OCI-LY7 (cell line): Measurements from ENCODE around the gene MTM1. TPM values are rescaled to one million over a fixed set of nuclear protein-coding genes. Genes with fewer than 3 reads are reported as not detected.
A peak's percentile ranks its signal among the peaks of the same experiment; 100 is the strongest.

ENCODE experiments used
- BruUV-seq: library from RNA; stranded (reverse); fragments of 400-500 nt; replicated peaks from 2 replicates; lab custom pipeline; 2021; lab: Mats Ljungman, UMichigan
- CTCF ChIA-PET: fragments of 300-600 bp; sonication (Branson Sonifier 250); formaldehyde crosslinking; loops from one replicate; lab custom pipeline; 2022; ENCODE audit warnings: antibody characterized with exemption; ENCODE audit not compliant: unreplicated experiment; lab: Charles Lee
- POLR2A ChIA-PET: fragments of 300-600 bp; sonication (Branson Sonifier 250); formaldehyde crosslinking; loops from one replicate; lab custom pipeline; 2022; ENCODE audit warnings: antibody characterized with exemption; lab: Charles Lee
- DNase-seq: peaks from one replicate; pipeline ENCODE4 v3.0.0-alpha.2; 2015; ENCODE audit warnings: low spot score
- H2AFZ ChIP-seq: fragments of 200-600 bp; sonication (generic), shearing (Covaris generic); 2 replicates; pipeline ENCODE4 v1.6.1; 2014; ENCODE audit warnings: mild to moderate bottlenecking, antibody characterized with exemption, low read length, moderate library complexity
- H3K27ac ChIP-seq: fragments of 200-600 bp; sonication (generic); 2 replicates; pipeline ENCODE4 v1.5.1; 2014; ENCODE audit warnings: mixed run types, low read depth, mild to moderate bottlenecking, moderate library complexity, low read length, inconsistent platforms; ENCODE audit not compliant: poor library complexity, severe bottlenecking
- H3K36me3 ChIP-seq: fragments of 200-600 bp; sonication (generic); 2 replicates; pipeline ENCODE4 v1.6.1; 2014; ENCODE audit warnings: mild to moderate bottlenecking, antibody characterized with exemption, low read length, moderate library complexity, mixed read lengths; ENCODE audit not compliant: insufficient read depth
- H3K4me1 ChIP-seq: fragments of 200-600 bp; sonication (generic); 2 replicates; pipeline ENCODE4 v1.5.1; 2014; ENCODE audit warnings: mild to moderate bottlenecking, low read length; ENCODE audit not compliant: insufficient read depth, poor library complexity, severe bottlenecking
- H3K4me2 ChIP-seq: fragments of 200-600 bp; sonication (generic); 2 replicates; pipeline ENCODE4 v1.6.1; 2014; ENCODE audit warnings: mild to moderate bottlenecking, low read length
- H3K4me3 ChIP-seq: fragments of 200-600 bp; sonication (generic); 2 replicates; pipeline ENCODE4 v1.5.1; 2014; ENCODE audit warnings: mild to moderate bottlenecking, low read depth, low read length; ENCODE audit not compliant: poor library complexity, severe bottlenecking
- H3K79me2 ChIP-seq: fragments of 200-600 bp; sonication (generic); 2 replicates; pipeline ENCODE4 v1.6.1; 2016; ENCODE audit warnings: low read depth, mild to moderate bottlenecking, low read length, moderate library complexity, mixed read lengths; ENCODE audit not compliant: insufficient read depth
- H3K9me2 ChIP-seq: fragments of 200-600 bp; sonication (generic); 2 replicates; pipeline ENCODE4 v1.6.1; 2016; ENCODE audit warnings: mild to moderate bottlenecking, low read length, mixed read lengths; ENCODE audit not compliant: insufficient read depth
- H3K9me3 ChIP-seq: fragments of 200-600 bp; sonication (generic); 2 replicates; pipeline ENCODE4 v1.6.1; 2014; ENCODE audit warnings: mild to moderate bottlenecking, mixed run types, low read length, mixed read lengths
- H4K20me1 ChIP-seq: fragments of 200-600 bp; sonication (generic); 2 replicates; pipeline ENCODE4 v1.6.1; 2014; ENCODE audit warnings: mild to moderate bottlenecking, antibody characterized with exemption, low read length, moderate library complexity, mixed read lengths; ENCODE audit not compliant: insufficient read depth
- EZH2phosphoT487 ChIP-seq: fragments of 200-600 bp; sonication (generic); IDR thresholded peaks from 2 replicates; pipeline ENCODE4 v1.6.1; 2018; ENCODE audit warnings: low read depth, borderline replicate concordance, mild to moderate bottlenecking, mixed run types, antibody characterized with exemption, low read length, moderate library complexity, mixed read lengths
- intact Hi-C: fragments of 100-400 bp; cut with micrococcal nuclease; formaldehyde crosslinking; loops from one replicate; pipeline ENCODE4 v1.10.0; 2022; ENCODE audit not compliant: unreplicated experiment
- total RNA-seq, 2 experiments: library from RNA; depleted of rRNA in 1 of 2; stranded (reverse); fragments of >200 nt in 1 of 2; shearing (Covaris generic) in 1 of 2; gene quantifications; 2 replicates each; pipeline ENCODE4 v1.2.3, GENCODE V29; 2014 to 2022
- TF ChIP-seq, protein P1 (sequence below): fragments of 200-600 bp; sonication (generic); conservative IDR thresholded peaks from 2 replicates; pipeline ENCODE4 v1.5.1; 2014; ENCODE audit warnings: mild to moderate bottlenecking, antibody characterized with exemption, low read length, moderate library complexity, mixed read lengths

MTM1 gene
- total RNA-seq, 2 experiments from 2014 or later, result 6.0 to 19.7 TPM

DNA sequence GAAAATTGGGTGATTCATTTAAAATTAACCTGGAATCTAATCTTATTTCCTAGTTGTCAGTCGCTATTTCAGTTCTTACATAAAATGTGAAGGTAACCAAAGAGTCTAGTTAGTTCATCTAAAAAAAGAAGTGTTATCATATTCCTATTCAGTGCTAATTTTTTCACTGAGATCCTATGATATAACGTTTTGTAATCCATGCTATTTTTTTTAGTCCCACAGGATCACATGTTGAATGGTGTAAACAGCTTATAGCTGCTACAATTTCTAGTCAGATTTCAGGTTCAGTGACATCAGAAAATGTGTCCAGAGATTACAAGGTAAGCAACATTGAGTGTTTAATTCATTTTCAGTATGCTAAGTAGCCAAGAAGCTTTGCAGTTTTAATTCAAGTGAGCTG is 130.6 kb downstream of the MTM1 start:
- Histone ChIP-seq H3K4me1 (peaks cover 76% of the 10 kb centered on the region), H3K4me3 (peak overlapping the region; percentile 15), H2AFZ (no peak overlapping the region), H3K79me2 (peaks cover 97% of the 10 kb centered on the region), H3K9me2 (no peaks in the 10 kb centered on the region), H4K20me1 (no peaks in the 10 kb centered on the region), H3K36me3 (peaks cover 69% of the 10 kb centered on the region), H3K4me2 (peak overlapping the region; percentile 70), H3K9me3 (no peaks in the 10 kb centered on the region), H3K27ac (peak overlapping the region; percentile 83)
- POLR2A ChIA-PET, result interaction anchor here (1.0 to 1.5 kb wide), 4 partner anchors 9 to 16 kb away, joined by 3 to 7 read pairs (median 4); no protein-coding TSS in a partner anchor
- BruUV-seq, result no TSS peak
- DNase-seq, result no peak
- CTCF ChIA-PET, result no interaction called here
- TF ChIP-seq EZH2phosphoT487, result no peak
- TF ChIP-seq, protein P1, sequence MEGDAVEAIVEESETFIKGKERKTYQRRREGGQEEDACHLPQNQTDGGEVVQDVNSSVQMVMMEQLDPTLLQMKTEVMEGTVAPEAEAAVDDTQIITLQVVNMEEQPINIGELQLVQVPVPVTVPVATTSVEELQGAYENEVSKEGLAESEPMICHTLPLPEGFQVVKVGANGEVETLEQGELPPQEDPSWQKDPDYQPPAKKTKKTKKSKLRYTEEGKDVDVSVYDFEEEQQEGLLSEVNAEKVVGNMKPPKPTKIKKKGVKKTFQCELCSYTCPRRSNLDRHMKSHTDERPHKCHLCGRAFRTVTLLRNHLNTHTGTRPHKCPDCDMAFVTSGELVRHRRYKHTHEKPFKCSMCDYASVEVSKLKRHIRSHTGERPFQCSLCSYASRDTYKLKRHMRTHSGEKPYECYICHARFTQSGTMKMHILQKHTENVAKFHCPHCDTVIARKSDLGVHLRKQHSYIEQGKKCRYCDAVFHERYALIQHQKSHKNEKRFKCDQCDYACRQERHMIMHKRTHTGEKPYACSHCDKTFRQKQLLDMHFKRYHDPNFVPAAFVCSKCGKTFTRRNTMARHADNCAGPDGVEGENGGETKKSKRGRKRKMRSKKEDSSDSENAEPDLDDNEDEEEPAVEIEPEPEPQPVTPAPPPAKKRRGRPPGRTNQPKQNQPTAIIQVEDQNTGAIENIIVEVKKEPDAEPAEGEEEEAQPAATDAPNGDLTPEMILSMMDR, result no peak
- intact Hi-C loops, result no loop called here

DNA sequence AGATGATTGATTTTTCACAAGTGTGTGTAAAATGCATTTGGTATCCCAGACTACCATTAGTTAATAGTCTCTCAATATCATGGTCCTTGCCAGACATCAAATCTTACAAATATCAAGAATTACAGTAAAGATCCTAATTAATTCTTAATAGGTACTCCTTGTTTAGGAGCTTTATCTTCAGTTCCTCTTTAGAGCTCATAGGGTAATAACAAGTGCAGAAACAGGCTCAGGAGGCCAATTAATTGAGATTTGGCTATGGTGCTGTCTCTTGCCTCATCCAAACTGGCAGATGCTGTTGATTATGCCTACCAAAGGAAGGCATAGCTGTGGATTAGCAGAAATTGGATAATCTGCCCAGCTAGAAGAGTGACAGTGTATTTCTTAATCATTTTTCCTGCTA is 131.7 kb downstream of the MTM1 start:
- Histone ChIP-seq H3K4me3 (peak overlapping the region; percentile 53), H3K4me1 (peaks cover 67% of the 10 kb centered on the region), H3K4me2 (peak overlapping the region; percentile 70), H4K20me1 (no peaks in the 10 kb centered on the region), H3K9me2 (no peaks in the 10 kb centered on the region), H3K36me3 (peaks cover 80% of the 10 kb centered on the region), H3K9me3 (no peaks in the 10 kb centered on the region), H2AFZ (no peak overlapping the region), H3K27ac (peak overlapping the region; percentile 83), H3K79me2 (peaks cover 92% of the 10 kb centered on the region)
- no TSS peak for BruUV-seq
- ChIA-PET POLR2A (interaction anchor here (0.8 to 2.3 kb wide), 7 partner anchors 8 to 127 kb away, joined by 3 to 9 read pairs (median 4); no protein-coding TSS in a partner anchor), CTCF (no interaction called here)
- no peak for DNase-seq
- intact Hi-C loops, result no loop called here
- TF ChIP-seq, protein P1, result no peak
- TF ChIP-seq EZH2phosphoT487, result no peak

DNA sequence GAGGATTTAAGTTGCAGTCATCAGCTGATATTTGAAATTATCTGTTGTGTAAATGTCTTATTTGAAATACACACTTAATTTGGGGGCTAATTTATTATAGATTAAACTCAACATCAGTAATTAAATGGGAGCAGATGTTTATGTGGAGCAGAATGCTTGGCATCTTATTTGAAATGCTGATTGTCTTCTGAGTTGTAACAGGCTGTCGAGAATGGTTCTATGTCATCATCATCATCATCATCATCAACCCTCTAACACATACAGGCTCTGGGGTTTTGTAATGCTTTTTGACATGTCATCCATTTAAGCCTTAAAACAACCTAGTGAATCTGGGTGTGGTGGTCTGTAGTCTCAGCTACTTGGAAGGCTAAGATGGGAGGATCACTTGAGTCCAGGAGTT is 133.0 kb downstream of the MTM1 start:
- BruUV-seq, result no TSS peak
- H3K9me3 ChIP-seq, result no peaks in the 10 kb centered on the region
- no peak overlapping the region for H3K4me2 ChIP-seq
- no peak overlapping the region for H2AFZ ChIP-seq
- peaks cover 54% of the 10 kb centered on the region for H3K4me1 ChIP-seq
- intact Hi-C loops, result no loop called here
- H3K9me2 ChIP-seq, result no peaks in the 10 kb centered on the region
- H3K36me3 ChIP-seq, result peaks cover 87% of the 10 kb centered on the region
- CTCF ChIA-PET, result interaction anchor here (1.3 kb wide), 1 partner anchor 14 kb away, joined by 6 read pairs; no protein-coding TSS in a partner anchor
- no peak overlapping the region for H3K4me3 ChIP-seq
- POLR2A ChIA-PET, result interaction anchor here (1.2 to 2.9 kb wide), 7 partner anchors 7 to 128 kb away, joined by 3 to 11 read pairs (median 5); partner anchors contain the start of gene MTMR1
- H3K79me2 ChIP-seq, result peaks cover 90% of the 10 kb centered on the region
- DNase-seq, result no peak
- H4K20me1 ChIP-seq, result no peaks in the 10 kb centered on the region
- no peak for TF ChIP-seq EZH2phosphoT487
- TF ChIP-seq, protein P1, result no peak
- no peak overlapping the region for H3K27ac ChIP-seq
